SKM-1 treated with dmso at 0.1 percent for 144 hours (cell line): ENCODE measurements around the gene WDTC1.
A peak's percentile ranks its signal among the peaks of the same experiment; 100 is the strongest.

Experiments used
- DNase-seq: peaks from one replicate; lab custom pipeline; 2025; ENCODE audit not compliant: unreplicated experiment; lab: John Stamatoyannopoulos, UW

The WDTC1 gene

DNA sequence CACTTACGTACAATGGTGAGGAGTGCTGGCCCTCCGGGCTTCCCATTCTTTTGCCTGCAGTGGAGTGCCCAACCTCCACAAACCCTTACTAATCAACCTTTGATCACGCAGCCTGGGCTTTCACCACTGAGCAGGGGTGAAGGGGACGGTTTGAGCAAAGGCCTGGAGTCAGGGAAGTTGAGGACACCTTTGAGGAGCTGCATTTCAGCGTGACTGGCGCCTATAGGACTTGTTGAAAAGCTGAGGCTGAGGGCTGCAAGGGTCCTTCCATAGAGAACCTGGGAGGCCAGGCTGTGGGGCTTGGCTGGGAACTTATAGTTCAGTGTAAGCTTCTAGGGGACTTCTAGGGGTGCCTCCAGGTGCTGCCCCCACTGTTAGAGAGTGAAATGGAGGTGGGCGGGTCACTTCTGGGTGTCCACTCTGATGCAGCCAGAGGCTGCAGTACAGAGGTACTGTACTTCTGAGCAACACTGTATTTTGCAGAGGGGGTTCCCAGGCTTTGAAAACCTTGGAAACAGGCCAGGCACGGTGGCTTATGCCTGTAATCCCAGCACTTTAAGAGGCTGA lies 117.2 kb downstream of the WDTC1 start:
- DNase-seq: no peak

DNA sequence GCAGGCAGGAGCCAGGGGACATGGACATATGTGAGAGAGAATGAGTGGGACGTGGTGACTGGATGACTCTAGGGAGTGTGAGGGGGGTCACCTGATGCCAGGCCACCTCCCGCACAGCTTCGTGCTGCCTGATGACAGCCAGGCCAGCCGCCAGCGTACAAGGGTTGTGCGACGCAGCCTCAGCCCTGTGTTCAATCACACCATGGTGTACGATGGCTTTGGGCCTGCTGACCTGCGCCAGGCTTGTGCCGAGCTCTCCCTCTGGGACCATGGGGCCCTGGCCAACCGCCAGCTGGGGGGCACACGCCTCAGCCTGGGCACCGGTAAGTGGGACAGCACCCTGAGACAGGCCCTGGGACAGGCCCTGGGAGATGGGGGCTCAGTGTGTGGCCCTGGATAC lies 118.7 kb downstream of the WDTC1 start:
- no peak for DNase-seq

DNA sequence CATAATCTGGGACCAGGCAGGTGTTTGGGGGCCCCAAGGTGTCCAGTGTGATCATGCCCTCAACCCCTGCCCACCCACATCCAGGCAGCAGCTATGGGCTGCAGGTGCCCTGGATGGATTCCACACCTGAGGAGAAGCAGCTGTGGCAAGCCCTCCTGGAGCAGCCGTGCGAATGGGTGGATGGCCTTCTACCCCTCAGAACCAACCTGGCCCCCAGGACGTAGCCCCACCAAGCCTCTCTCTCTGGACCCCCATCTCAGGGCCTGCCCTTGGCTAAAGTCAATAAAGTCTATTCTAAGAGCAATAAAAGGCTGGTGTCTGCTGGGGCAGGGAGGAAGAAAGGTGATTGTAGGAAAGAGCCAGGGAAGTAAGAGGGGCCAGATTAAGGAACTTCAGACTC lies 119.2 kb downstream of the WDTC1 start:
- DNase-seq: no peak

DNA sequence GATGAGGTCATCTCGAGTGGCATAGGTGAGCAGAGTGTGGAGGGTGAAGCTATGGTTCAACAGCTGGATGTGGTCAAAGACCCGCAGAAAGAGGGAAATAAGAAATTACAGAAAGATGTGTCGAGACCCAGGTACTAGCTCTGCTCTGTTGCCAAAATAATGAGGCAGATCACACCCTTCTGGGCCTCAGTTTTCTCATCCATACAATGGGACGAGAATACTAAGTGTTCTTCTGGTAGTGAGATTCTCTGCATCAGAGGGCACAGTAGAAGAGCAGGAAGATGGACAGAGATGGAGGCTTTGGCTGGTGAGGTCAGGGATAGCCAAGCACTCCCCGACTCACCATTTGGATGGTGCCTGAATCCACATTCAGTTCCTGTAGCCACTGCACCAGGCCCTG lies 121.3 kb downstream of the WDTC1 start:
- no peak for DNase-seq

DNA sequence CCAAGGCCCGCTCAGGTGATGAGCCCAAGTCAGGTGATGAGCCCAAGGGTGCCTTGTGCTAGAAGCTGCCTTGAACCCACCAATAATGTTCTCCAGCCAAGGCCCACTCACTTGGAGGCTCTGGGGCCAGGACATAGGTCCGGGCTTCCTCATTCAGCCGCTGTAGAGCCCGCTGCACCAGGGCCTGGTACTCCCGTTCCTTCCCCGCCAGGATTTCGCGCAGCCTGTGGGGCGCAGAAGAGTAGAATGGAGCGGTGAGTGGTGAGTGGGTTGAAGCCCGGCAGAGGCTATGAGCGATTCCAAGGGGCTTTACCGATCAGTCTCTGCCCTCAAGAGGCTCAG lies 121.8 kb downstream of the WDTC1 start:
- DNase-seq: no peak

DNA sequence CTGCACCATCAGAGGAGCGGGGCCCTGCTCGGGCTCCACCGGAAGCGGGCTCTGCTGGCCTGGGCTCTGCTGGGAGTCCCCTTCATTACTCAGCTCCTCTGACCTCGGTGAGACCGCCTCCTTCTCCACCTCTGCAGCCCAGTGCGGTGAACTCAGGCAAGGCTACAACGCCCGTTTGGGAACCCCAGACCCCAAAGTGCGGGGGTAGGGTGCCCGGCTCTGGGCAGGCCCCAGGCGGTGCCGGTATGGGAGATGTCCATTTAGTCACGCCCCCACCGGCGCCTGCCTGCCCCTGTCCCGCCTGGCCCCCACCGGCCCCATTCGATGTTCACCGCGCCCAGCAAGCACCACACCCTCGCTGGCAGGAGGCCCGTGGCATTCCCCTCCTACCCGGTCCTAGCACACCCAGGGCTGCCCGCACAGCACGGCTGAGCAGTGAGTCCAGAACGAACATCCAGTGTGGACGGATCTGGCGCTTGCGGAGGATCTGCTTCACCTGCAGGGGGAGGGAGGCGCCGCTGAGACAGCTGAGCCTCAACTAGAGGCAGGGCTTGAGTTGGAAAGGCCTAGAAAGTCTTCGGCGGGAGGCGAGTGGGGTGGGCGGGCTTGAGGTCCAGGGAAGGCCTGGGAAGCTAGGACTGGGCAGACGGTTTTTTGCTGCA lies 122.3 kb downstream of the WDTC1 start:
- no peak for DNase-seq

DNA sequence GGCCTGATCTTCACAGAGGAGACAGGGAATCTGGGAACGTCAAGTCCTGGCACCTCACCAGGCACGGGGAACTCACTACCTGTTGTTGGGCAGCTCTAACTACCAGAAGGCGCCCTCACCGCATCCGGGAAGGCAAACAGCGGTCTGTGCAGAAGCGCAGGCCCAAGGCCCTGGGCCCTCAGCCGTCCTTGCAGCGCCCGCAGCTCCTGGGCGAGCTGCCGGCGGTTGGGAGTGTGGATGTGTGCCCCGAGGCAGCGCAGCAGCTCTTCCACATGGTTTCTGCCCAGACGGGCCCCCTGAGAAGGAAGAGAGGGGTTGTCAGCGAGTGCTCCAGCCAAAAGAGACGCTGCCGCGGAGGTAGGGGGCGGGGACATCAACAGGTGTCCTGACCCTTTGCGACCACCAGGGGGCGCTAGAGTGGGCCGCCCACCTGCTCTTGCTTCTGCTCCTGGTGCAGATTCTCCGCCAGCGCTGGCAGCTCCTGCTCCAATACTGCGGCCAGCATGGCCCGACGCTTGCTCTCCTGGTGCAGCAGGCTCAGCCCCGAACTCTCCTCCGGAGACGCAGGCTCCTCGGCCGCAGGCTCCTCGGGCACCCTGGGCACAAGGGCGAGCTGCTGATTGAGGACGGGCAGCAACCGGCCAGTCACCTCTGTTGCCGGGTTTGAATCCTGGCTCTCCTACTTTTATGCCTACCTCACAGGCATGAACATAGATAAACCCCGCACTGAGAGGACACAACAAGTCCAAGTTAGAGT lies 123.0 kb downstream of the WDTC1 start:
- peak; percentile 63 for DNase-seq
